ENCODE results near the gene EPB41L2. TPM values are rescaled to one million over a fixed set of nuclear protein-coding genes. Genes with fewer than 3 reads are reported as not detected.

Gene EPB41L2
- total RNA-seq, 1 donor from 2014 or later, result 61.6 TPM

DNA sequence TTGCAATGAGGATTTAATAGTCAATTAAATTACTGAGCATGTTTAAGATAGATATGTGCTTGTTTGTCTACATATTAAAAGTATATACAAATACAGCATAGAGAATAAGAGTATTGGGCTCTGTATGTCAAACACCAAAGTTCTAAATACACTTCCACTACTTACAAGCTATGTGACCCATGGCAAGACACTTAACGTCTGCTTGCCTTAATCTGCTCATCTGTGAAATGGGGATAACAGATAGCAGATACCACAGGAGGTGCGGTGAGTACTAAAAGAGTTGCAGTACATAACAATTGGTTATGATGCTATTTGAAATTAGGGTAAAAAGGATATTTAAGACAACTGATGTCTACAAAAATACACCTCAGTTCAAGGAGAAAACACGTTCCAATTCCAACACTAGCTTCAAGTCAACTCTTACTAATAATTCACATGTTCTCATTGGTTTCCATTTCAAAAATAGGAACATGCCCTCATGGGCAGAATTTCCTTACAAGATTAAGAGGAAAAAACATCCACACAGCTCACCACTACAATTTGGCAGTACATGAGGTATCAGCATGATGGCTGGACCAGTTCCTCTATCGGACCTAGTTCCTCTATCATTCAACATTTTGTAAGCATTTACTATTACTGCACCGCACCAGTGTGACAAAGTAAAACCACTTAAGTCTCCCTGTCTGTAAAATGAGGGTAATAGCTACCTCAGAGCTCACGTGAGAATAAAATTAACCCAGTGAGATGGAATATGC is 134.7 kb downstream of the EPB41L2 start:
- no peaks in the 10 kb centered on the region for H3K27me3 Mint-ChIP-seq
- peaks cover 9% of the 10 kb centered on the region for H3K9me3 Mint-ChIP-seq (ENCODE audit: low read depth)
- H3K36me3 Mint-ChIP-seq (ENCODE audit: insufficient read depth), result peaks cover 5% of the 10 kb centered on the region
- DNase-seq (ENCODE audit: low spot score, unreplicated experiment), result no peak
- H3K4me1 Mint-ChIP-seq (ENCODE audit: low read depth), result peaks cover 10% of the 10 kb centered on the region
- no peak overlapping the region for H3K27ac Mint-ChIP-seq
- H3K4me3 Mint-ChIP-seq (ENCODE audit: low read depth), result no peak overlapping the region
- TF ChIP-seq, protein P1, sequence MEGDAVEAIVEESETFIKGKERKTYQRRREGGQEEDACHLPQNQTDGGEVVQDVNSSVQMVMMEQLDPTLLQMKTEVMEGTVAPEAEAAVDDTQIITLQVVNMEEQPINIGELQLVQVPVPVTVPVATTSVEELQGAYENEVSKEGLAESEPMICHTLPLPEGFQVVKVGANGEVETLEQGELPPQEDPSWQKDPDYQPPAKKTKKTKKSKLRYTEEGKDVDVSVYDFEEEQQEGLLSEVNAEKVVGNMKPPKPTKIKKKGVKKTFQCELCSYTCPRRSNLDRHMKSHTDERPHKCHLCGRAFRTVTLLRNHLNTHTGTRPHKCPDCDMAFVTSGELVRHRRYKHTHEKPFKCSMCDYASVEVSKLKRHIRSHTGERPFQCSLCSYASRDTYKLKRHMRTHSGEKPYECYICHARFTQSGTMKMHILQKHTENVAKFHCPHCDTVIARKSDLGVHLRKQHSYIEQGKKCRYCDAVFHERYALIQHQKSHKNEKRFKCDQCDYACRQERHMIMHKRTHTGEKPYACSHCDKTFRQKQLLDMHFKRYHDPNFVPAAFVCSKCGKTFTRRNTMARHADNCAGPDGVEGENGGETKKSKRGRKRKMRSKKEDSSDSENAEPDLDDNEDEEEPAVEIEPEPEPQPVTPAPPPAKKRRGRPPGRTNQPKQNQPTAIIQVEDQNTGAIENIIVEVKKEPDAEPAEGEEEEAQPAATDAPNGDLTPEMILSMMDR (IDR thresholded peaks at IDR 0.05; ENCODE audit: unreplicated experiment), result no peak

DNA sequence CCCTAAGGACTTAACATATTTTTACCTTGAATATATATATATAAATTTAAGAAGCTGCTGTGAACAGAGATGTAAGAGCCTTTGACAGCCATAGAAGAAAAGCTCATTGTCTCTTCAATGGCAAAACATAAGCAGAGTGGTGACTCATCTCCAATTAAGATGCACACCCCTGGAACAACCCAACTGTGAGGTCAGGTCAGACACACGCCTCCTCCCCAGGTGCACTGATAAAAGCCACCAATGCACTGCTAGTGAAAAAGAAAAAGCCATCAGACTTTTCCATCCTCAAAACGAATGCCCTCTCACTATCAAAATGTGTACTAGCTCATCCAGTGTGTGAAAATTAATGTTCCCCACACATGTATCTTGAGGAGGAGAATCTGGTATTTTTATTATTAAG is 135.7 kb downstream of the EPB41L2 start:
- H3K27me3 Mint-ChIP-seq, result no peaks in the 10 kb centered on the region
- no peak for DNase-seq (ENCODE audit: low spot score, unreplicated experiment)
- H3K4me3 Mint-ChIP-seq (ENCODE audit: low read depth), result no peak overlapping the region
- TF ChIP-seq, protein P1 (IDR thresholded peaks at IDR 0.05; ENCODE audit: unreplicated experiment), result no peak
- peaks cover 4% of the 10 kb centered on the region for H3K9me3 Mint-ChIP-seq (ENCODE audit: low read depth)
- peaks cover 4% of the 10 kb centered on the region for H3K36me3 Mint-ChIP-seq (ENCODE audit: insufficient read depth)
- no peak overlapping the region for H3K27ac Mint-ChIP-seq
- H3K4me1 Mint-ChIP-seq (ENCODE audit: low read depth), result peaks cover 3% of the 10 kb centered on the region

DNA sequence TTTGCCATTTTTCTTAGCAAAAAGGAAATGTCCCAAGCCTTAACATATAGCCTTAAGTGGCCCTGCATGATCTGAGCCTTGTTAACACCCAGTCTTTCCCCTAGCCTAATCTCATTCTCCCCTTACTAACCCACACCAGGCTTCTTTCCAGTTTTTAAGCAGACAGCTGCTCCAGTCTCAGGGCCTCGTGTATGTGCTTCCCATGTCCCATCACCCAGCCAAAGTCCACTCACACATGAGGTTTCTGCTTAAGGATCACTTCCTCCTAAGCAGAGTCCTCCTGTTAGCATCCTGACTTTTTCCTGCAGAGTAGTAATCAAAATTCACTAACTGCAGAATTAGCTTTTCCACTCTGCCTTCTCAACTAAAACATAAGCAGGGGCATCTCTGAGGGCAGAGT is 139.7 kb downstream of the EPB41L2 start:
- H3K4me1 Mint-ChIP-seq (ENCODE audit: low read depth), result peaks cover 1% of the 10 kb centered on the region
- H3K4me3 Mint-ChIP-seq (ENCODE audit: low read depth), result no peak overlapping the region
- H3K27me3 Mint-ChIP-seq, result no peaks in the 10 kb centered on the region
- no peak overlapping the region for H3K27ac Mint-ChIP-seq
- TF ChIP-seq, protein P1 (IDR thresholded peaks at IDR 0.05; ENCODE audit: unreplicated experiment), result no peak
- no peaks in the 10 kb centered on the region for H3K9me3 Mint-ChIP-seq (ENCODE audit: low read depth)
- H3K36me3 Mint-ChIP-seq (ENCODE audit: insufficient read depth), result peaks cover 2% of the 10 kb centered on the region
- DNase-seq (ENCODE audit: low spot score, unreplicated experiment), result no peak

DNA sequence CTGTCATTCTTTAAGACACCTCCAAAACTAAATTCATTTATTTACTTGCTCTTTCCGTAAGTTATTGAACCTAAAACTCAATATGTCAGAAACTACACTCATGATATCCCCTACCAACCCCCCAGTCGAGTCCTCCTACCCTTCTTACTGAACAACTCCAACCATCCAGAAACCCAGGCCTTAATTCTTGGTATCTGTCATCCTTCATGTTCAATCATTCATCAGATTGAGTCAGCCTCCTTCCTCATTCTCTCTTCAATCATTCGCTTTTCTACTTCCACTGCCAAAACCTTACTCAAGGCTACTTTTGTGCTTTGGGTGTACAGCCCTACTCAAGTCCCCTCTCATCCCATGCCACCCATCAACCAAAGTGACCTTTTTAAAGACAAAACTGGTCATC is 140.1 kb downstream of the EPB41L2 start:
- Mint-ChIP-seq H3K27me3 (no peaks in the 10 kb centered on the region), H3K4me3 (ENCODE audit: low read depth) (no peak overlapping the region), H3K4me1 (ENCODE audit: low read depth) (peaks cover 1% of the 10 kb centered on the region), H3K36me3 (ENCODE audit: insufficient read depth) (peaks cover 2% of the 10 kb centered on the region), H3K27ac (no peak overlapping the region), H3K9me3 (ENCODE audit: low read depth) (no peaks in the 10 kb centered on the region)
- DNase-seq (ENCODE audit: low spot score, unreplicated experiment), result no peak
- TF ChIP-seq, protein P1 (IDR thresholded peaks at IDR 0.05; ENCODE audit: unreplicated experiment), result no peak

DNA sequence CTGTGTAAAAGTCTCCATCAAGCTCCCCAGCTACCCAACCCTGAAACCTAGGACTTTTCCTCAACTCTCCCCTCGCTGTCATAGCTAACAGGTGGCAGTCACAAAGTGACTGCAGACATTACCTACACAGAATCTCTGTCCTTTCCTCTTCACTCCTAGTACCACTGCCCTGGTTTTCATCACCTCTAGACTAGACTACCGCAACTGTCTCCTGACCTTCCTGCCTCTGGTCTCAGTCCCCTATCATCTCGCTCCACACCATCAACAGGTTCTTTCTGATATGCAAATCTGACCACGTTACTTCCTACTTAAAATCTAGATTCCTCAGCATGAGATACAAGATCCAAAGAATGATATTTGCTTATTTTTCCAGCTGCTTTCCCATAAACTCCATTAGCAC is 142.1 kb downstream of the EPB41L2 start:
- Mint-ChIP-seq H3K9me3 (ENCODE audit: low read depth) (peaks cover 3% of the 10 kb centered on the region), H3K4me1 (ENCODE audit: low read depth) (no peaks in the 10 kb centered on the region), H3K27ac (no peak overlapping the region), H3K4me3 (ENCODE audit: low read depth) (no peak overlapping the region), H3K36me3 (ENCODE audit: insufficient read depth) (peaks cover 4% of the 10 kb centered on the region), H3K27me3 (no peaks in the 10 kb centered on the region)
- TF ChIP-seq, protein P1 (IDR thresholded peaks at IDR 0.05; ENCODE audit: unreplicated experiment), result no peak
- DNase-seq (ENCODE audit: low spot score, unreplicated experiment), result no peak

All from progenitor cell of endocrine pancreas (in vitro differentiated cells).